ENCODE measurements around the gene RAB11FIP3. TPM values are rescaled to one million over a fixed set of nuclear protein-coding genes. Genes with fewer than 3 reads are reported as not detected.
A peak's percentile ranks its signal among the peaks of the same experiment; 100 is the strongest.

RAB11FIP3 gene
- total RNA-seq, 1 experiment from 2014 or later = 35.8 TPM

DNA sequence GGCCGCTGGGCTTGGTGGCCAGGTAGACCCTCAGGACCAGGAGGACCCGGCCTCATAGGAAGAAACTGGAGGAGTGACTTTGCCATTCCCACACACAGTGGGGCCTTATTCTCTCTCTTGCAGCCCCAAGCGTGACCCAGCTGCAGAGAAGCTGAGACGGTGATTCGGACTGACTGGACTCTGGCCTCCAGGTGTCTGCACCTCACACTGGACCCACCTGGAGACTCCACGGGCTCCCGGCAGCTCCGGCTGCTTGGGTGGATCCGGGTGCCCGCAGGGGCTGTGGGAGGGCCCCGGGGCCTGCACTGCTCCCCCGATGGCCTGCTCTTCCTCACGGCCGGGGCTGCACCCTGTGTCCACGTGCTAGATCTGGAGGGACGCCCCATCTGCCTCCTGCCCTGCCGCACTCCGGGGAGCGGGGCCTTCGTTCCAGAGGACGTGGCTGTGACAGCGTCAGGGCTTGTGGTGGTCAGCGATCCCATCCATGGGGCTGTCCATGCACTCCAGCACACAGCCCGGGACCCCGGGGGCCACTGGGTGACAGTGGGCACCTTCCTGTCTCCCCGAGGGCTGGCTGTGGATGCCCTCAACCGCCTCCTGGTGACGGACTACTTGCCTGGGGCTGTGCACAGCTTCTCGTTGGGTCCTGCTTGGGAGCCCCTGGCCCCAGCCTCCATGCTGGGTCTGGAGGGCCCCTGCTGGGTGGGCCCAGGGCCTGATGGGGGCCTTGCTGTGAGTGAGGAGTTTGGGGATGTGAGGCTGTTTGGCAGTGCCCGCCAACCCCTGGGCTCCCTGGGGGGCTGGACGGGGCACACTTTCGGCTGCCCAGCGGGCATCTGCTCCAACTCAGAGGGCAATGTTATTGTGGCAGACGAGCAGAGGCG, 142.2 kb downstream of the RAB11FIP3 start:
- no peak for DNase-seq
- POLR2A ChIA-PET = no interaction called here
- Histone ChIP-seq H3K27me3 (replicated peaks; ENCODE audit: control insufficient read depth, insufficient read depth, low read length) (no peaks in the 10 kb centered on the region), H3K4me1 (peaks cover 9% of the 10 kb centered on the region; the same call in 1 of the 2 replicates), H3K36me3 (ENCODE audit: control insufficient read depth, insufficient read depth, low read length) (no peaks in the 10 kb centered on the region), H3K4me3 (ENCODE audit: low read depth, low read length) (no peak overlapping the region), H3K9me3 (no peaks in the 10 kb centered on the region)
- BruUV-seq (replicated peaks) = no TSS peak
- peaks cover 5% of the 10 kb centered on the region for H3K36me3 Mint-ChIP-seq (ENCODE audit: insufficient read depth, unreplicated experiment)
- intact Hi-C loops (cut with micrococcal nuclease; ENCODE audit: unreplicated experiment) = no loop called here
- no peaks in the 10 kb centered on the region for H3K27me3 Mint-ChIP-seq (ENCODE audit: insufficient read depth, unreplicated experiment)
- peaks cover 12% of the 10 kb centered on the region for H3K4me1 Mint-ChIP-seq (ENCODE audit: low read depth, unreplicated experiment)
- H3K9me3 Mint-ChIP-seq (ENCODE audit: unreplicated experiment) = no peaks in the 10 kb centered on the region
- no peak overlapping the region for H3K4me3 Mint-ChIP-seq (ENCODE audit: unreplicated experiment)
- TF ChIP-seq, protein P1, sequence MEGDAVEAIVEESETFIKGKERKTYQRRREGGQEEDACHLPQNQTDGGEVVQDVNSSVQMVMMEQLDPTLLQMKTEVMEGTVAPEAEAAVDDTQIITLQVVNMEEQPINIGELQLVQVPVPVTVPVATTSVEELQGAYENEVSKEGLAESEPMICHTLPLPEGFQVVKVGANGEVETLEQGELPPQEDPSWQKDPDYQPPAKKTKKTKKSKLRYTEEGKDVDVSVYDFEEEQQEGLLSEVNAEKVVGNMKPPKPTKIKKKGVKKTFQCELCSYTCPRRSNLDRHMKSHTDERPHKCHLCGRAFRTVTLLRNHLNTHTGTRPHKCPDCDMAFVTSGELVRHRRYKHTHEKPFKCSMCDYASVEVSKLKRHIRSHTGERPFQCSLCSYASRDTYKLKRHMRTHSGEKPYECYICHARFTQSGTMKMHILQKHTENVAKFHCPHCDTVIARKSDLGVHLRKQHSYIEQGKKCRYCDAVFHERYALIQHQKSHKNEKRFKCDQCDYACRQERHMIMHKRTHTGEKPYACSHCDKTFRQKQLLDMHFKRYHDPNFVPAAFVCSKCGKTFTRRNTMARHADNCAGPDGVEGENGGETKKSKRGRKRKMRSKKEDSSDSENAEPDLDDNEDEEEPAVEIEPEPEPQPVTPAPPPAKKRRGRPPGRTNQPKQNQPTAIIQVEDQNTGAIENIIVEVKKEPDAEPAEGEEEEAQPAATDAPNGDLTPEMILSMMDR (IDR thresholded peaks at IDR 0.05; ENCODE audit: insufficient read depth in 1 of 2, low read depth in 1 of 2, low read length in 1 of 2, severe bottlenecking in 1 of 2, unreplicated experiment in 1 of 2) = no peak
- CTCF ChIA-PET = no interaction called here
- H3K27ac Mint-ChIP-seq (ENCODE audit: unreplicated experiment) = no peak overlapping the region

DNA sequence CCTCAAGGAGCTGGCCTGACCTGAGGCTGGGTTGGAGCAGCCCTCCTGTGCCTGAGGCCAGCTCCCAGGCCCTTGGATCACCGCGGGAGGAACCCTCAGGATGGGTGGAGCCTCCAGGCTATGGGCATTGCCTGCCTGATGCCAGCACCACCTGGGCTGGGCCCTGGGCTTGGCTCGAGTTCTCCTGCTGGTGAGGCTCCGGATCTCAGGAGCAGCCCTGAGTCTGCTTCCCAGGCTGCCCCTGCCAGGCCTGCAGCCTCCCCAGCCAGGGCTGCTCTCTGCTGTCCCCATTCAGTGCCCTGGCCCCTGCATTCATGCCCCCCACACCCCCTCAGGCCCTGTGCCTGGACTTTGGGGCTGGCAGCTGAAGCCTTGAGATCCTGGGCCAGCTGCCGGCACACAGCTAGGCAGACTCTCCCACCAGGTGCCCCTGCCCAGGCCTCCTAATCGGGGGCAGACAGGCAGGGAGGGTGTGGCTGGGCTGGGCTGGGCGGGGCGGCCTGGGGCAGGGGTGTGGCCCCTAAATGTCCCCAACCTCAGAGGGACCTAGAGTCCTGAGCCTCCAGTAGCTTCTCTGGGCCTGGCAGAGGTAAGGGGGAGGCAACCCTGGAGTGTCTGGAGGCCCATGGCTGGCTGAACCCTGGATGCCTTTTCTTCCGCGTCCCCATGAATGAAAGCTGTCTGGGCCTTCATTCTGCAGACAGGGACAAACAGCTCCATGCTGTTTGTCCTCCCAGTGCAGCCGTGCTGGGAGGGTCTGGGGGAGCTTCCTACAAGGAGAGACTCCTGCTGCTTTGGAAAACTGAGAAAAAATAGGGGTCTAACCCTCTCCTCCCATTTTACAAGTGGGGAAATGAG, 143.2 kb downstream of the RAB11FIP3 start:
- ChIA-PET POLR2A (no interaction called here), CTCF (interaction anchor here (0.6 kb wide), 1 partner anchor 8 kb away, joined by 3 read pairs; no protein-coding TSS in a partner anchor)
- no peaks in the 10 kb centered on the region for H3K9me3 Mint-ChIP-seq (ENCODE audit: unreplicated experiment)
- Histone ChIP-seq H3K4me1 (peaks cover 9% of the 10 kb centered on the region; the same call in 1 of the 2 replicates), H3K4me3 (ENCODE audit: low read depth, low read length) (peak overlapping the region; percentile 59), H3K9me3 (no peaks in the 10 kb centered on the region), H3K36me3 (ENCODE audit: control insufficient read depth, insufficient read depth, low read length) (no peaks in the 10 kb centered on the region), H3K27me3 (replicated peaks; ENCODE audit: control insufficient read depth, insufficient read depth, low read length) (no peaks in the 10 kb centered on the region)
- H3K36me3 Mint-ChIP-seq (ENCODE audit: insufficient read depth, unreplicated experiment) = peaks cover 5% of the 10 kb centered on the region
- peak overlapping the region; percentile 82 for H3K27ac Mint-ChIP-seq (ENCODE audit: unreplicated experiment)
- no peak for DNase-seq
- BruUV-seq (replicated peaks) = no TSS peak
- intact Hi-C loops (cut with micrococcal nuclease; ENCODE audit: unreplicated experiment) = no loop called here
- no peaks in the 10 kb centered on the region for H3K27me3 Mint-ChIP-seq (ENCODE audit: insufficient read depth, unreplicated experiment)
- peaks cover 12% of the 10 kb centered on the region for H3K4me1 Mint-ChIP-seq (ENCODE audit: low read depth, unreplicated experiment)
- TF ChIP-seq, protein P1 (IDR thresholded peaks at IDR 0.05; ENCODE audit: insufficient read depth in 1 of 2, low read depth in 1 of 2, low read length in 1 of 2, severe bottlenecking in 1 of 2, unreplicated experiment in 1 of 2) = no peak
- peak overlapping the region; percentile 75 for H3K4me3 Mint-ChIP-seq (ENCODE audit: unreplicated experiment)

Measured in Caco-2 (cell line).